Vagina (tissue), 2 donors: ENCODE data around the gene CFAP68. TPM values are rescaled to one million over a fixed set of nuclear protein-coding genes. Genes with fewer than 3 reads are reported as not detected.
A peak's percentile ranks its signal among the peaks of the same experiment; 100 is the strongest.

Experiments used
- DNase-seq, 2 donors: peaks; one replicate each; pipeline ENCODE4 v3.0.0-alpha.2; 2017; ENCODE audit errors: extremely low spot score in 2 of 2
- H3K27ac ChIP-seq: fragments of 200-600 bp; sonication (generic); one replicate; pipeline ENCODE4 v1.5.1; 2019
- H3K27me3 ChIP-seq: fragments of 200-600 bp; sonication (generic); one replicate; pipeline ENCODE4 v1.5.1; 2019
- H3K36me3 ChIP-seq, 2 donors: fragments of 200-600 bp; sonication (generic); one replicate each; pipeline ENCODE4 v1.5.1; 2017 to 2019
- H3K4me1 ChIP-seq: fragments of 200-600 bp; sonication (generic); one replicate; pipeline ENCODE4 v1.5.1; 2019
- H3K4me3 ChIP-seq, 2 donors: fragments of 200-600 bp; sonication (generic); 1 replicate in 1 of 2; 2 replicates in 1 of 2; pipeline ENCODE4 v1.5.1; 2016 to 2019
- H3K9me3 ChIP-seq: fragments of 200-600 bp; sonication (generic); one replicate; pipeline ENCODE4 v1.5.1; 2019
- POLR2A ChIP-seq, 2 donors: fragments of 450-650 bp; IDR thresholded peaks; one replicate each; pipeline ENCODE4 v1.6.1; 2017; ENCODE audit warnings: antibody characterized with exemption in 2 of 2, mild to moderate bottlenecking in 2 of 2, moderate library complexity in 2 of 2
- POLR2AphosphoS5 ChIP-seq, 2 donors: sonication (generic); formaldehyde crosslinking; IDR thresholded peaks; one replicate each; pipeline ENCODE4 v1.9.0; 2017; ENCODE audit warnings: antibody characterized with exemption in 2 of 2, mild to moderate bottlenecking in 2 of 2, low read depth in 1 of 2; ENCODE audit not compliant: insufficient read depth in 1 of 2
- intact Hi-C: fragments of 100-400 bp; cut with DNase I; formaldehyde crosslinking; loops from one replicate; pipeline ENCODE4 v1.15.1; 2023
- total RNA-seq: library from RNA; depleted of rRNA; stranded (reverse); fragments of >200 nt; gene quantifications from one replicate; pipeline ENCODE4 v1.2.3, GENCODE V29; 2016
- TF ChIP-seq, protein P1 (sequence below), 3 experiments: fragments of 450-650 bp in 2 of 3; fragments of 200-600 bp in 1 of 3; sonication (generic) in 1 of 3; IDR thresholded peaks; one replicate each; pipeline ENCODE4 v1.5.1; 2017 to 2019; ENCODE audit warnings: antibody characterized with exemption in 3 of 3, mild to moderate bottlenecking in 2 of 3, moderate library complexity in 2 of 3

Gene CFAP68
- total RNA-seq, 1 donor from 2014 or later: 22.6 TPM

DNA sequence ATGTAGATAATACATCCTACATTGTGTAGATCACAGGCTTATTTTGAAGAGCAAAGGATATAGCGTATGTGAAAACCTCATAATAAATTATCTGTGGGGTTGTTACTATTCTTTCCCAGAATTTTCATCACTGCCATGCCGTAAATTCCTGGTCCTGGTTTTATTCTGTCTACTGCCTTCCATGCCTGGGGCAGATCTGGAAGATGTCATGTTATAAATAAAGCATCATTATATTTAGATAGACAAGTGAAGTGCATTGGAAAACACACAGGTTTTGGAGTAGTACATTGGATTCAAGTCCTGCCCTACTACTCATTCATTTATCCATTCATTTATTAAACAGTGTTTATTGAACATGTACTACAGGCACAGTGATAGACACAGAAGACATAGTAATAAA, 41.6 kb downstream of the CFAP68 start:
- H3K4me1 ChIP-seq: peaks cover 27% of the 10 kb centered on the region
- H3K27ac ChIP-seq: no peak overlapping the region
- intact Hi-C loops: loop anchor here (10.0 kb wide), 1 partner anchor 46 kb away; the partner anchor contains the start of genes ALG9, CFAP68 and FDXACB1

DNA sequence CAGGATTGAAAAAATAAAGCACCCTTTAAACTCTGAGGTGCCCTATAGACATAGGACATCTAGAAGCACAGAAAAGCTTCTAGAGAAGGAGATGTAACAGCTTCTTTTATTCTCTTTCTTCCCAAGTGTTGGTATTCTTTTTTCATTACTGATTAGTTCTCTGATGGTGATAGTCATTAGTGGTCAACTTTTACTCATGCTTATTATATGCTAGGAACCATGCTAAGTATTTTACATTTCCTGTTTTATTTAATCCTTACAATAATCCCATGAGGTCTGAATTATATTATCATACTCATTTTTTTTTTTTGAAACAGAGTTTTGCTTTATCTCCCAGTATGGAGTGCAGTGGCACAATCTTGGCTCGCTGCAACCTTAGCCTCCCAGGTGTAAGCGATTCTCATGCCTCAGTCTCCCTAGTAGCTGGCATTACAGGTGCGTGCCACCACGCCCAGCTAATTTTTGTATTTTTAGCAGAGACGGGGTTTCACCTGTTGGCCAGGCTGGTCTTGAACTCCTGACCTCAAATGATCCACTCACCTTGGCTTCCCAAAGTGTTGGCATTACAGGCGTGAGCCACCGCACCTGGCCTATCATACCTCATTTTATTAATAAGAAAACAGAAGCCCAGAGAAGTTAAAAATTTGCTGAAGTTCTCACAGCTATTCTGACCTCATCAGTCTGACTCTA, 42.3 kb downstream of the CFAP68 start:
- no peak overlapping the region for H3K27ac ChIP-seq
- H3K36me3 ChIP-seq: no peaks in the 10 kb centered on the region
- no peaks in the 10 kb centered on the region for H3K27me3 ChIP-seq
- peaks cover 33% of the 10 kb centered on the region for H3K4me1 ChIP-seq
- intact Hi-C loops: loop anchor here (10.0 kb wide), 1 partner anchor 47 kb away; the partner anchor contains the start of genes ALG9, CFAP68 and FDXACB1
- no peaks in the 10 kb centered on the region for H3K9me3 ChIP-seq
- no peak for DNase-seq
- H3K4me3 ChIP-seq: no peak overlapping the region
- TF ChIP-seq, protein P1, sequence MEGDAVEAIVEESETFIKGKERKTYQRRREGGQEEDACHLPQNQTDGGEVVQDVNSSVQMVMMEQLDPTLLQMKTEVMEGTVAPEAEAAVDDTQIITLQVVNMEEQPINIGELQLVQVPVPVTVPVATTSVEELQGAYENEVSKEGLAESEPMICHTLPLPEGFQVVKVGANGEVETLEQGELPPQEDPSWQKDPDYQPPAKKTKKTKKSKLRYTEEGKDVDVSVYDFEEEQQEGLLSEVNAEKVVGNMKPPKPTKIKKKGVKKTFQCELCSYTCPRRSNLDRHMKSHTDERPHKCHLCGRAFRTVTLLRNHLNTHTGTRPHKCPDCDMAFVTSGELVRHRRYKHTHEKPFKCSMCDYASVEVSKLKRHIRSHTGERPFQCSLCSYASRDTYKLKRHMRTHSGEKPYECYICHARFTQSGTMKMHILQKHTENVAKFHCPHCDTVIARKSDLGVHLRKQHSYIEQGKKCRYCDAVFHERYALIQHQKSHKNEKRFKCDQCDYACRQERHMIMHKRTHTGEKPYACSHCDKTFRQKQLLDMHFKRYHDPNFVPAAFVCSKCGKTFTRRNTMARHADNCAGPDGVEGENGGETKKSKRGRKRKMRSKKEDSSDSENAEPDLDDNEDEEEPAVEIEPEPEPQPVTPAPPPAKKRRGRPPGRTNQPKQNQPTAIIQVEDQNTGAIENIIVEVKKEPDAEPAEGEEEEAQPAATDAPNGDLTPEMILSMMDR (IDR thresholded peaks at IDR 0.05): no peak
- no peak for TF ChIP-seq POLR2A (IDR thresholded peaks at IDR 0.05)
- TF ChIP-seq POLR2AphosphoS5 (IDR thresholded peaks at IDR 0.05; ENCODE audit: insufficient read depth in 1 of 2, low read depth in 1 of 2): no peak

More for the DNA sequence above, 41.6 kb downstream of the CFAP68 start:
- Histone ChIP-seq H3K36me3 (no peaks in the 10 kb centered on the region), H3K9me3 (no peaks in the 10 kb centered on the region), H3K27me3 (no peaks in the 10 kb centered on the region), H3K4me3 (no peak overlapping the region)
- TF ChIP-seq POLR2A (IDR thresholded peaks at IDR 0.05): no peak
- DNase-seq: no peak

DNA sequence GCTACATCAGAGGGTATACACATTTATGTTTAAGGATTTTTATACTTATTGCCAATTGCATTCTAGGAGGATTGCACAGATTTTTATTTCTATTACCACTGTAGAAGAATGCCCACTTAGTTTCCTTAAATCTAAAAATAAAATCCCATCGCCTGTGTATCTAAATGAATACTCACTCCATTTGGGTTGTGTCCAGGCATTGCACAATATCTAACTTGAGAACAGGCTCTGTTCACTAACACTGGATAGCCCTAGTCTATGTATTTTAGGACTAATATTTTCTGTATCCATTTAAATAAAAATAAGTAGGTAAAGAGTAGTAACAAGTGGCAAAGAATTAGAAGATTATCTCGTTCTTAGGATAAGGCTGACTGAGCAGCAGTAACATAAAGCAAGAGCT, 43.5 kb downstream of the CFAP68 start:
- no peaks in the 10 kb centered on the region for H3K9me3 ChIP-seq
- H3K36me3 ChIP-seq: no peaks in the 10 kb centered on the region
- DNase-seq: no peak
- H3K4me1 ChIP-seq: peaks cover 39% of the 10 kb centered on the region
- intact Hi-C loops: loop anchor here (10.0 kb wide), 1 partner anchor 48 kb away; the partner anchor contains the start of genes ALG9, CFAP68 and FDXACB1
- H3K27ac ChIP-seq: peak overlapping the region; percentile 89
- TF ChIP-seq POLR2A (IDR thresholded peaks at IDR 0.05): no peak
- TF ChIP-seq POLR2AphosphoS5 (IDR thresholded peaks at IDR 0.05; ENCODE audit: insufficient read depth in 1 of 2, low read depth in 1 of 2): peak in 1 of 2 donors; percentile 96
- H3K4me3 ChIP-seq: no peak overlapping the region
- no peaks in the 10 kb centered on the region for H3K27me3 ChIP-seq

DNA sequence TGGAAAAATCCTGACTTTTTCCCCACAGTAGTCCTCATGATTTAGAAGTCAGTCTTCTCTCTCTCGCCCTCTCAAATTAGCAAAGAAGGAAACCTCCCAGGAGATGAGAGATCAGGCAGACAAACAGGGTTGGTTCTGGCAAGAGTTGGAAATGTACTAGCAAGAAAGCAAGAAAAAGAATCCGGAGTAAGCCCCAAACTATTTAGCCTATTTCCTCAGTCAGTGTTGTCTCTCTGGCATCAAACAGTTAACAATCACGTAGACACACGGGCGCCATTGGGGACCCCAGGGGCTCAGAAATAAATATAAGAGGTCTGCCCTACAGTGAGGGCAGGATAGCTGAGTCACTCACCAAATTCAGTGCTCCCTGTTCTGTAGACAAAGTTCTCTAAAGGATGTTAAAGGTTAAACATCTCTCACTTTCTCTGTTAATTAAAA, 44.0 kb downstream of the CFAP68 start:
- Histone ChIP-seq H3K4me3 (no peak overlapping the region), H3K9me3 (no peaks in the 10 kb centered on the region), H3K36me3 (no peaks in the 10 kb centered on the region), H3K4me1 (peaks cover 39% of the 10 kb centered on the region), H3K27me3 (no peaks in the 10 kb centered on the region), H3K27ac (peak overlapping the region; percentile 89)
- intact Hi-C loops: loop anchor here (10.0 kb wide), 1 partner anchor 49 kb away; the partner anchor contains the start of genes ALG9, CFAP68 and FDXACB1
- TF ChIP-seq, protein P1 (IDR thresholded peaks at IDR 0.05): no peak
- TF ChIP-seq POLR2AphosphoS5 (IDR thresholded peaks at IDR 0.05; ENCODE audit: insufficient read depth in 1 of 2, low read depth in 1 of 2) (no peak), POLR2A (IDR thresholded peaks at IDR 0.05) (no peak)
- DNase-seq: no peak

DNA sequence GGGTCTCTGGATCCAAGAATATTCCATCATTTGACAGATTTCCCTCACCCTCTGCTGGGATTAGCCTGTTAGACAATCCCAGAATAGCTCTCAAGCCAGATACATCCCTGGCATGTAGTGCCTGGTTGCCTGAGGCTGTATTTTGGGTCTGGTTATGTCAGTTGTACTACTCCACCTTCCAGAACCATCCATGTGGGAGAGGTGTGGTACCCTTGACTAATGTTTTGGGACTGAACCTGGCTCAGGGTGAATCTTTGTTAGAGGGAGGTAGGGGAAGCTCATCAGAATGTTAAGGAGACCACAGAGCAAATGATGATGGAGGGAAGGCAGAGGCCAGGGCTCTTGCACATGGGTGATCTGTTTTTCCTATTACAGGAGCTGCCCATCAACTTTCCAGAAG, 44.6 kb downstream of the CFAP68 start:
- DNase-seq: no peak
- Histone ChIP-seq H3K27ac (peak overlapping the region; percentile 89), H3K4me3 (no peak overlapping the region), H3K4me1 (peaks cover 35% of the 10 kb centered on the region), H3K9me3 (no peaks in the 10 kb centered on the region), H3K27me3 (no peaks in the 10 kb centered on the region), H3K36me3 (no peaks in the 10 kb centered on the region)
- TF ChIP-seq POLR2AphosphoS5 (IDR thresholded peaks at IDR 0.05; ENCODE audit: insufficient read depth in 1 of 2, low read depth in 1 of 2): peak in 1 of 2 donors; percentile 24
- TF ChIP-seq, protein P1 (IDR thresholded peaks at IDR 0.05): no peak
- no peak for TF ChIP-seq POLR2A (IDR thresholded peaks at IDR 0.05)
- intact Hi-C loops: loop anchor here (10.0 kb wide), 1 partner anchor 49 kb away; the partner anchor contains the start of genes ALG9, CFAP68 and FDXACB1

DNA sequence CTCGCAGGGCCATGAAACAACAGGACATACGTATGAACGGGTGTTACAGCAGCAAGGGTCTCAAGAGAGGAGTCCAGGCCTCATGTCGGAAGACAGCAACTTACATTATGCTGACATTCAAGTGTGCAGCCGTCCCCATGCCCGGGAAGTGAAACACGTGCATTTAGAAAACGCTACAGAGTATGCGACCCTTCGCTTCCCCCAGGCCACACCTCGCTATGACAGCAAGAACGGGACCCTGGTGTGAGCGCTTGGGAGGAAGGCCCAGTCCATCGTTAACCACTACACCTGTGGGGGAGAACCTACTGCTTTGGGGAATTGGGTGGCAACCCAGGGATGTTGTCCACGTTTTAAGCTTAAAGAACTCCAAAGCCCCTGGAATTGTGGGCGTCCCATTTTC, 46.6 kb downstream of the CFAP68 start:
- no peaks in the 10 kb centered on the region for H3K36me3 ChIP-seq
- H3K27ac ChIP-seq: peak overlapping the region; percentile 71
- no peaks in the 10 kb centered on the region for H3K9me3 ChIP-seq
- TF ChIP-seq POLR2AphosphoS5 (IDR thresholded peaks at IDR 0.05; ENCODE audit: insufficient read depth in 1 of 2, low read depth in 1 of 2): no peak
- TF ChIP-seq POLR2A (IDR thresholded peaks at IDR 0.05): no peak
- TF ChIP-seq, protein P1 (IDR thresholded peaks at IDR 0.05): no peak
- no peaks in the 10 kb centered on the region for H3K27me3 ChIP-seq
- DNase-seq: no peak
- peak overlapping the region; percentile 29 to 39 for H3K4me3 ChIP-seq
- peaks cover 31% of the 10 kb centered on the region for H3K4me1 ChIP-seq
- intact Hi-C loops: loop anchor here (10.0 kb wide), 1 partner anchor 51 kb away; the partner anchor contains the start of genes ALG9, CFAP68 and FDXACB1
